Heart right ventricle (tissue), 16 donors: ENCODE data around the gene MEF2C. TPM values are rescaled to one million over a fixed set of nuclear protein-coding genes. Genes with fewer than 3 reads are reported as not detected.
A peak's percentile ranks its signal among the peaks of the same experiment; 100 is the strongest.

ENCODE experiments used
- ATAC-seq, 8 donors: fragments of 200-7000 bp; cut with Tn5 transposase; one replicate each; pipeline ENCODE4 v1.9.1; 2020; ENCODE audit warnings: mild to moderate bottlenecking in 8 of 8, moderate library complexity in 8 of 8, moderate number of reproducible peaks in 1 of 8
- DNase-seq, 2 donors: peaks; one replicate each; pipeline ENCODE4 v3.0.0-alpha.2; 2020
- H3K27ac ChIP-seq, 10 donors: fragments of 200-600 bp; sonication (generic) in 2 of 10; one replicate each; pipeline versions ENCODE4 v1.5.0 to v1.8.0; 2020 to 2022; ENCODE audit warnings: mild to moderate bottlenecking in 3 of 10
- H3K27me3 ChIP-seq, 7 donors: fragments of 200-600 bp; one replicate each; pipeline ENCODE4 v1.8.0; 2021 to 2022; ENCODE audit warnings: mild to moderate bottlenecking in 2 of 7
- H3K36me3 ChIP-seq, 9 donors: fragments of 200-600 bp; sonication (generic) in 1 of 9; one replicate each; pipeline versions ENCODE4 v1.5.0 to v1.8.0; 2020 to 2022; ENCODE audit warnings: mild to moderate bottlenecking in 2 of 9
- H3K4me1 ChIP-seq, 9 donors: fragments of 200-600 bp; sonication (generic) in 1 of 9; one replicate each; pipeline versions ENCODE4 v1.5.0 to v1.8.0; 2020 to 2022; ENCODE audit warnings: mild to moderate bottlenecking in 4 of 9
- H3K4me3 ChIP-seq, 10 donors: fragments of 200-600 bp; sonication (generic) in 2 of 10; one replicate each; pipeline versions ENCODE4 v1.5.0 to v1.8.0; 2020 to 2022; ENCODE audit warnings: mild to moderate bottlenecking in 7 of 10, moderate library complexity in 2 of 10
- H3K9me3 ChIP-seq, 11 donors: fragments of 200-600 bp in 10 of 11; sonication (generic) in 2 of 11; one replicate each; pipeline versions ENCODE4 v1.5.0 to v1.8.0; 2013 to 2022; ENCODE audit warnings: mild to moderate bottlenecking in 2 of 11, control low read depth in 1 of 11, moderate library complexity in 1 of 11
- WGBS, 2 donors: extraction: QIAGEN DNeasy Blood & Tissue Kit; methylation state at CpG; one replicate each; pipeline ENCODE4 v1.1.7; 2013; ENCODE audit warnings: inconsistent platforms in 1 of 2; 5-methylcytosine and 5-hydroxymethylcytosine counted together
- intact Hi-C, 10 donors: fragments of 100-400 bp; cut with DNase I; formaldehyde crosslinking; loops; one replicate each; pipeline versions ENCODE4 v1.11.1 to v1.14.2; 2022
- polyA plus RNA-seq, 2 donors: library from polyadenylated mRNA; stranded (reverse); fragments of 200-250 nt; gene quantifications; one replicate each; pipeline ENCODE4 v1.2.3, GENCODE V29; 2013
- total RNA-seq, 10 donors: library from RNA; stranded (reverse); fragmentation: NEBNext Ultra II Directional in 3 of 10; extraction: Animal tissue kit (Norgen Biotek cat#: 25700) in 3 of 10; gene quantifications; one replicate each; pipeline versions ENCODE4 v1.2.1 to v1.2.4, GENCODE V29; 2021 to 2023
- TF ChIP-seq, protein P1 (sequence below), 9 donors: fragments of 200-600 bp; sonication (generic) in 2 of 9; IDR thresholded peaks; one replicate each; pipeline versions ENCODE4 v1.5.0 to v1.8.0; 2021 to 2022; ENCODE audit warnings: antibody characterized with exemption in 9 of 9, mild to moderate bottlenecking in 5 of 9, moderate library complexity in 1 of 9
- donor health status: Arrhythmogenic right ventricular cardiomyopathy.
- donor health status: ischemic (EF 13 %, LVEDD 7.1; RV severe dilation, severe dysfunction).
- donor health status: healthy with polysubstance abuse.
- donor health status: DM: no; HTN: yes; CAD: no.
- donor health status: DM: no; HTN: no; CAD: no.
- donor health status: ischemic (EF 25% LVEDD 6.9; RV normal size, moderate dysfunction).
- donor health status: ischemic (EF 25% LVEDD 5.7; RV mildly dilated, moderate dysfunction).
- donor health status: healthy.
- donor health status: DM: yes; HTN: yes; CAD: no.
- donor health status: Ischemic cardiomyopathy.
- donor health status: ischemic (EF 35%, LVEDD 5.7; RV mildly dilated, moderate dysfunction).
- donor health status: nonischemic (EF 11% LVEDD 7.7; RV severe dilation, severe dysfunction).
- donor health status: DM: yes; HTN: yes; CAD: no.
- donor health status: PGD.
- donor health status: ischemic (EF 29% LVEDD 5.4; RV normal size, mild dysfunction).
- donor health status: nonischemic (EF 23%, LVEDD 6.1; RV moderate dilation, normal function).

The MEF2C gene
- total and polyA plus RNA-seq, 12 donors = 11.2 to 88.7 (median 66.3) TPM

DNA sequence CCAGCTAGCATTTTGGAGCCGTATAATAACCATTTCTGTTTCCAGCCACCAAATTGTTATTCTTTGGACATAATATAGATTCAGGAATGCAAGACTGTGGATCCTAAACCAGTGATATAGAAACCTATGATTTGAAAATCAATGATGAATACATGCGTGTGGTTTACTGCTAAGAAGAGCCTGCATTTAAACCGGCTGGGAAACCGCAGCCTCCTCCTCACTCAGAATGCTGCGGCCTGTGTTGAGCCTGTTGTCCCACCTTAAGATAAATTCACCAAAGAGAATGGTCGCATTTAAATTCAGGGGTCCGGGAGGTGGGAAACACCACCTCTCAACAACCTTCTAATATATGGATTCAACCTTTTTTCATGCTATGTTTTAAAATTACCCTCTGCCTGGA is 148.0 kb downstream of the MEF2C start:
- H3K4me3 ChIP-seq = peak overlapping the region in 5 of 10 donors; percentile 9 to 29 (median 25)
- intact Hi-C loops = loop anchor here in 8 of 10 donors (2.0 to 10.0 kb wide), 12 partner anchors 52 to 1670 kb away; partner anchors contain the start of genes MEF2C (in 4 of the 8) and CETN3 (in 1 of the 8)
- ATAC-seq (no peak), DNase-seq (no peak)
- H3K27ac ChIP-seq = peak overlapping the region in 9 of 10 donors; percentile 13 to 80 (median 71)
- H3K4me1 ChIP-seq = peaks cover 0 to 78% (median 39%) of the 10 kb centered on the region in 9 donors
- no peaks in the 10 kb centered on the region for H3K9me3 ChIP-seq
- peaks cover 0 to 44% (median 0%) of the 10 kb centered on the region in 9 donors for H3K36me3 ChIP-seq
- TF ChIP-seq, protein P1, sequence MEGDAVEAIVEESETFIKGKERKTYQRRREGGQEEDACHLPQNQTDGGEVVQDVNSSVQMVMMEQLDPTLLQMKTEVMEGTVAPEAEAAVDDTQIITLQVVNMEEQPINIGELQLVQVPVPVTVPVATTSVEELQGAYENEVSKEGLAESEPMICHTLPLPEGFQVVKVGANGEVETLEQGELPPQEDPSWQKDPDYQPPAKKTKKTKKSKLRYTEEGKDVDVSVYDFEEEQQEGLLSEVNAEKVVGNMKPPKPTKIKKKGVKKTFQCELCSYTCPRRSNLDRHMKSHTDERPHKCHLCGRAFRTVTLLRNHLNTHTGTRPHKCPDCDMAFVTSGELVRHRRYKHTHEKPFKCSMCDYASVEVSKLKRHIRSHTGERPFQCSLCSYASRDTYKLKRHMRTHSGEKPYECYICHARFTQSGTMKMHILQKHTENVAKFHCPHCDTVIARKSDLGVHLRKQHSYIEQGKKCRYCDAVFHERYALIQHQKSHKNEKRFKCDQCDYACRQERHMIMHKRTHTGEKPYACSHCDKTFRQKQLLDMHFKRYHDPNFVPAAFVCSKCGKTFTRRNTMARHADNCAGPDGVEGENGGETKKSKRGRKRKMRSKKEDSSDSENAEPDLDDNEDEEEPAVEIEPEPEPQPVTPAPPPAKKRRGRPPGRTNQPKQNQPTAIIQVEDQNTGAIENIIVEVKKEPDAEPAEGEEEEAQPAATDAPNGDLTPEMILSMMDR (IDR thresholded peaks at IDR 0.05) = no peak
- 56 to 62% methylated on average over 7 of the region's 7 CpGs for WGBS, 2 donors
- no peaks in the 10 kb centered on the region for H3K27me3 ChIP-seq

DNA sequence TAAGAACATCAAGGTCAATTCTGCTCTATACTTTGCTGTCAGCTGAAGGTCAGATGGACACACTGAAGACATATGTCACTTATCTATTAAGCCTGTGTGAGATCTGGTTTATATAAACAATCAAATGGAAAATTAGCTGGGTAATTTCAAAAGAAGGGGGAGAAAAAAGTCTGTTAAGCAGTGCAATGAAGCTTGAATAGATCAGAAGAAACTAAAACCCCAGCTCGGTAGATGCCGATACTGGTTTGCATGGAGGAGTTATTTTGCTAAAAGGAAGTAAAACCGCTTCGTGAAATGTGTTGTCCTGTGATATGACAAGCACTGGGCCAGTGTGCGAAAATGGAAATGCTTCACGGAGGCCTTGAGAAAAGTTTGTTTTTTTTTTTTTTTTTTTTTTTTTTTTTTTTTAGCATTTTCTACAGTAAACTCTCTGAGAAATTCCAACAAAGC is 148.8 kb downstream of the MEF2C start:
- H3K27me3 ChIP-seq = no peaks in the 10 kb centered on the region
- H3K4me3 ChIP-seq = peak overlapping the region in 7 of 10 donors; percentile 2 to 29 (median 25)
- peak in 6 of 8 donors; percentile 32 to 59 (median 54) for ATAC-seq
- H3K36me3 ChIP-seq = peaks cover 0 to 47% (median 0%) of the 10 kb centered on the region in 9 donors
- WGBS, 2 donors = 28 to 40% methylated on average over 6 of the region's 6 CpGs
- H3K4me1 ChIP-seq = peaks cover 0 to 75% (median 40%) of the 10 kb centered on the region in 9 donors
- DNase-seq = peak in 1 of 2 donors; percentile 25
- intact Hi-C loops = loop anchor here in 8 of 10 donors (2.0 to 10.0 kb wide), 12 partner anchors 53 to 1671 kb away; partner anchors contain the start of genes MEF2C (in 4 of the 8) and CETN3 (in 1 of the 8)
- H3K27ac ChIP-seq = peak overlapping the region in 9 of 10 donors; percentile 22 to 80 (median 71)
- H3K9me3 ChIP-seq = no peaks in the 10 kb centered on the region
- TF ChIP-seq, protein P1 (IDR thresholded peaks at IDR 0.05) = no peak

DNA sequence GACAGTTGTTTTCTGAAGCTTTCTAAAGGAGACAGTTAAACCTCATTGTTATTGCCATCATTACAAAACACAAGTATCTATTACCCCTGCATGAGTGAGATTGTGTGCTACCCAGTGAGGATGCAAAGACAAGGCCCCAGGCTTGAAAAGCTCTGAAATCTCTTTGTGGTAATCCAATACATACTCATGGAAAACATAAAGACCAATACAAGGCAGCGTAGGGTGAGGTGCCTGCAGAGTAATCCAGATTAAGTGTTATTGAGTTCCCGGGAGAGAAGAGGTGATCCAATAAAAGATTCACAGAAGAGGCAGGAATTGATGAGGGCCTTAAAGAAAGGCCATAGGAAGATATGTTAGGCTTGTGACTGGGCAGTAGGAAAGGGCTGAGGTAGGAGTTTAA is 150.1 kb downstream of the MEF2C start:
- Histone ChIP-seq H3K9me3 (no peaks in the 10 kb centered on the region), H3K4me3 (no peak overlapping the region), H3K27ac (peak overlapping the region in 9 of 10 donors; percentile 43 to 80 (median 71)), H3K36me3 (peaks cover 0 to 49% (median 12%) of the 10 kb centered on the region in 9 donors), H3K27me3 (no peaks in the 10 kb centered on the region), H3K4me1 (peaks cover 0 to 66% (median 36%) of the 10 kb centered on the region in 9 donors)
- no peak for ATAC-seq
- TF ChIP-seq, protein P1 (IDR thresholded peaks at IDR 0.05) = no peak
- whole genome bisulfite sequencing, 2 donors = 96 to 97% methylated on average over 2 of the region's 2 CpGs
- DNase-seq = no peak
- intact Hi-C loops = loop anchor here in 8 of 10 donors (2.0 to 10.0 kb wide), 12 partner anchors 54 to 1672 kb away; partner anchors contain the start of genes MEF2C (in 4 of the 8) and CETN3 (in 1 of the 8)

DNA sequence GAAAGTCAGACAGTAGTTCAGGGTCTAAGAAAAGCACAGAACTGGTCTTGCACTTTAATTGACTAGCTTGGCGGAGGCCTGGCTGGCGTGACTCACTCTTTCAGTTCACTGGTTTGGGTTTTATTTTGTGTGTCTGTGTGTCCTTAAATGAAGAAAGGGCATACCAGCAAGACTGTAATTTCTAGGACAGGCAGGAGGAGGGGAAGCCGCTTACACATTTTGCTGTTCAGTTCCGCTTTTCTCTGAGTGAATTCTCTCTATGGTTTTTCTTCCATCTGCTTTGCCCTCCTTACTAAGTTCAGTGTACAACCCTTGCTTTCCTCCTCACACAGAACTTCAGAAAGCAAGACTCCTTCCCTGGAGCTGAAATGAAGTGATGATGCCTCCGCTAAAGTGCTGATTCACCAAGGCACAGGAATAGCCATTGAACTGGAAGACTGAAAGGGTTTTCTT is 150.8 kb downstream of the MEF2C start:
- TF ChIP-seq, protein P1 (IDR thresholded peaks at IDR 0.05) = peak in 2 of 9 donors; percentile 8 to 12
- Histone ChIP-seq H3K4me1 (peaks cover 0 to 66% (median 36%) of the 10 kb centered on the region in 9 donors), H3K27me3 (no peaks in the 10 kb centered on the region), H3K36me3 (peaks cover 0 to 50% (median 14%) of the 10 kb centered on the region in 9 donors), H3K4me3 (no peak overlapping the region), H3K9me3 (no peaks in the 10 kb centered on the region), H3K27ac (peak overlapping the region in 9 of 10 donors; percentile 43 to 80 (median 71))
- intact Hi-C loops = loop anchor here in 8 of 10 donors (2.0 to 10.0 kb wide), 12 partner anchors 55 to 1673 kb away; partner anchors contain the start of genes MEF2C (in 4 of the 8) and CETN3 (in 1 of the 8)
- DNase-seq = peak; percentile 22 to 35
- WGBS, 2 donors = 72 to 80% methylated on average over 5 of the region's 5 CpGs
- peak in 6 of 8 donors; percentile 24 to 67 (median 56) for ATAC-seq
